ENCODE data around the gene PLCL1.

DNA sequence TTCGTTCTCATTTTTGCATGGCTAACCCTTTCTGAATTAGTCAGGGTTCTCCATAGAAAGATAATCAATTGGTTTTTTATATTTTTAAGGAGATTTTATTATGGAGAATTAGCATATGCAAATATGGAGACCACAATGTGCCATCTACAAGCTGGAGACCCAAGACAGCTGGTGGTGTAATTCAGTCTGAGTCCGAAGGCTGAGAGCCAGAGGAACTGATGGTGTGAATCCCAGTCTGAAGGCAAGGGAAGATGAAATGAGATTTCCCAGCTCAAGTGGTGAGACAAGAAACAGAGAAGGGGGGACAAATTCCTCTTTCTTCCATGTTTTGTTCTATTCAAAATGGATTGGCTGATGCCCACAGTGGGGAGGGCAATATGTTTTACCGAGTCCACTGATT, 80.7 kb downstream of the PLCL1 start:
- TF ChIP-seq, protein P1, sequence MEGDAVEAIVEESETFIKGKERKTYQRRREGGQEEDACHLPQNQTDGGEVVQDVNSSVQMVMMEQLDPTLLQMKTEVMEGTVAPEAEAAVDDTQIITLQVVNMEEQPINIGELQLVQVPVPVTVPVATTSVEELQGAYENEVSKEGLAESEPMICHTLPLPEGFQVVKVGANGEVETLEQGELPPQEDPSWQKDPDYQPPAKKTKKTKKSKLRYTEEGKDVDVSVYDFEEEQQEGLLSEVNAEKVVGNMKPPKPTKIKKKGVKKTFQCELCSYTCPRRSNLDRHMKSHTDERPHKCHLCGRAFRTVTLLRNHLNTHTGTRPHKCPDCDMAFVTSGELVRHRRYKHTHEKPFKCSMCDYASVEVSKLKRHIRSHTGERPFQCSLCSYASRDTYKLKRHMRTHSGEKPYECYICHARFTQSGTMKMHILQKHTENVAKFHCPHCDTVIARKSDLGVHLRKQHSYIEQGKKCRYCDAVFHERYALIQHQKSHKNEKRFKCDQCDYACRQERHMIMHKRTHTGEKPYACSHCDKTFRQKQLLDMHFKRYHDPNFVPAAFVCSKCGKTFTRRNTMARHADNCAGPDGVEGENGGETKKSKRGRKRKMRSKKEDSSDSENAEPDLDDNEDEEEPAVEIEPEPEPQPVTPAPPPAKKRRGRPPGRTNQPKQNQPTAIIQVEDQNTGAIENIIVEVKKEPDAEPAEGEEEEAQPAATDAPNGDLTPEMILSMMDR (IDR thresholded peaks at IDR 0.05): no peak
- TF ChIP-seq EP300 (IDR thresholded peaks at IDR 0.05): no peak
